ENCODE measurements around the gene PIGV.

PIGV gene

GRCh38 chr1:26787706-26788514 lies at the start of gene PIGV:
TSS of gene PIGV (plus strand) at chr1:26787950. CDS start at chr1:26790816, 2,866 bp downstream.
- in situ Hi-C loops (cut with MboI; ENCODE audit: low sequenced_read_pairs), result no loop called here

GRCh38 chr1:26739329-26739914 lies 48.3 kb upstream of the PIGV start:
- in situ Hi-C loops (cut with MboI; ENCODE audit: low sequenced_read_pairs), result no loop called here

- in situ Hi-C loops (cut with MboI; ENCODE audit: low sequenced_read_pairs), result no loop called here
These were observed 47.6 kb upstream of the PIGV start for GRCh38 chr1:26740023-26740634.

GRCh38 chr1:26740952-26741351 lies 46.8 kb upstream of the PIGV start:
- in situ Hi-C loops (cut with MboI; ENCODE audit: low sequenced_read_pairs), result no loop called here

GRCh38 chr1:26743426-26744059 lies 44.2 kb upstream of the PIGV start:
- in situ Hi-C loops (cut with MboI; ENCODE audit: low sequenced_read_pairs), result no loop called here

GRCh38 chr1:26744075-26744959 lies 43.4 kb upstream of the PIGV start:
- in situ Hi-C loops (cut with MboI; ENCODE audit: low sequenced_read_pairs), result no loop called here

GRCh38 chr1:26745191-26745590 lies 42.6 kb upstream of the PIGV start:
- in situ Hi-C loops (cut with MboI; ENCODE audit: low sequenced_read_pairs), result no loop called here

- in situ Hi-C loops (cut with MboI; ENCODE audit: low sequenced_read_pairs), result no loop called here
These were observed 40.7 kb upstream of the PIGV start for GRCh38 chr1:26747048-26747447.

- in situ Hi-C loops (cut with MboI; ENCODE audit: low sequenced_read_pairs), result no loop called here
These were observed 39.4 kb upstream of the PIGV start for GRCh38 chr1:26748351-26748750.

- in situ Hi-C loops (cut with MboI; ENCODE audit: low sequenced_read_pairs), result no loop called here
These were observed 38.3 kb upstream of the PIGV start for GRCh38 chr1:26749458-26749857.

GRCh38 chr1:26750428-26750827 lies 37.3 kb upstream of the PIGV start:
- in situ Hi-C loops (cut with MboI; ENCODE audit: low sequenced_read_pairs), result no loop called here

GRCh38 chr1:26752519-26752918 lies 35.2 kb upstream of the PIGV start:
- in situ Hi-C loops (cut with MboI; ENCODE audit: low sequenced_read_pairs), result no loop called here

GRCh38 chr1:26754086-26754874 lies 33.5 kb upstream of the PIGV start:
- in situ Hi-C loops (cut with MboI; ENCODE audit: low sequenced_read_pairs), result no loop called here

- in situ Hi-C loops (cut with MboI; ENCODE audit: low sequenced_read_pairs), result no loop called here
These were observed 29.4 kb upstream of the PIGV start for GRCh38 chr1:26758358-26758757.

GRCh38 chr1:26759531-26759930 lies 28.2 kb upstream of the PIGV start:
- in situ Hi-C loops (cut with MboI; ENCODE audit: low sequenced_read_pairs), result no loop called here

- in situ Hi-C loops (cut with MboI; ENCODE audit: low sequenced_read_pairs), result no loop called here
These were observed 26.5 kb upstream of the PIGV start for GRCh38 chr1:26761217-26761616.

GRCh38 chr1:26767714-26768113 lies 20.0 kb upstream of the PIGV start:
- in situ Hi-C loops (cut with MboI; ENCODE audit: low sequenced_read_pairs), result no loop called here

GRCh38 chr1:26768755-26769154 lies 19.0 kb upstream of the PIGV start:
- in situ Hi-C loops (cut with MboI; ENCODE audit: low sequenced_read_pairs), result no loop called here

GRCh38 chr1:26771285-26771642 lies 16.5 kb upstream of the PIGV start:
- in situ Hi-C loops (cut with MboI; ENCODE audit: low sequenced_read_pairs), result no loop called here

Data from HL-60/S4 treated with phorbol 12-myristate 13-acetate at 8.2 ng/mL for 4 days and 3 days (cell line).